GM13976 (cell line): Measurements from ENCODE around the gene KCNMA1.
"Not testable (repeated sequence)": the region's sequence is repeated elsewhere in the genome, so short reads cannot be mapped to it uniquely, and the experiment has no call there.

ENCODE experiments used
- DNase-seq: peaks from one replicate; pipeline ENCODE4 v3.0.0; 2012; ENCODE audit warnings: low spot score
- CTCF ChIP-seq: IDR thresholded peaks from 2 replicates; pipeline ENCODE4 v1.5.1; 2012; ENCODE audit warnings: borderline replicate concordance, mild to moderate bottlenecking; ENCODE audit not compliant: insufficient read depth; ENCODE audit errors: extremely low read depth, missing control alignments, control extremely low read depth
- in situ Hi-C: fragments of 300-500 bp; cut with MboI; formaldehyde crosslinking; loops from one replicate; pipeline ENCODE4 v1.12.0; 2022; ENCODE audit warnings: low sequenced_read_pairs, mixed read lengths, inconsistent platforms; ENCODE audit not compliant: unreplicated experiment

KCNMA1 gene

GRCh38 chr10:77575271-77576006 lies 62.2 kb downstream of the KCNMA1 start:
- in situ Hi-C loops = no loop called here
- no peak for TF ChIP-seq CTCF
- DNase-seq = no peak

DNA sequence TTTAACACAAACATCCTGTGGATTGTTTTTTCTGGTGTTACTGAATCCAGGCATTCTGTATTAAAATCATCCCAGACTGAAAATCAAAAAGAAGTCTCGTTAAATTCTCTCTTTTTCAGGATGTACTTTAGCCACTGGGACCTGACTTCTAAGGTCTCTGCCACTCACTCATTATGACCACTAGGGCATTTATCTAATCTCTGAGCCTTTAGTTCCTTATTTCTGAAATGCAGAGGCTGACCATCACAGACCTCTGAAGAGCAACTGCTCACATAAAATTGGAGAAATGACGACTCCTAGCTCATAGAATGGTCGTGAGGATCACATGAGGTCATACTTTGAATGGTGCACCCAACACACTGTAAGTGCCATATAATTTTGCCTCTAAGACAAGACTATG lies 63.2 kb downstream of the KCNMA1 start:
- no peak for DNase-seq
- in situ Hi-C loops = no loop called here

GRCh38 chr10:77572520-77572919 lies 65.1 kb downstream of the KCNMA1 start:
- DNase-seq, in situ Hi-C loops: not testable (repeated sequence)

More for the DNA sequence above, 63.2 kb downstream of the KCNMA1 start:
- TF ChIP-seq CTCF = no peak

DNA sequence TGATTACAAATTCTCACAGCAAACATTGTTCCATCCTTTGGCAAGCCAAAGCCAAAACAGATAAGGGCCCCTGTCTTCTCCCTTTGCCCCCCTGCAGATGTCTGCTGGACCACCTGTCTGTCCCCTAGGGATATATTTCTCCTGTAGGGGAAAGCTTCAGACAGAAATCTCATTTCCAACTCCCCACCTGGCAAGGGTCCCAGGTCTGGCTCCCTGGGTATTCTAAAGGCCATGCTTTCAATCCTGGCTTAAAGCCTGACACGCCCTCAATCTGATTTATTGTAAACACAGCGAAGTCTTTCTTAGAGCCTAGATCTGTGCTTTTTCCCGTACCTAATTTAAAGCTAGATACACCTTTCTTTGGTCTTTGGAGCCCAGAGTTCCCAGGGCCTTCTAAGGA lies 66.1 kb downstream of the KCNMA1 start:
- in situ Hi-C loops = no loop called here
- TF ChIP-seq CTCF = no peak
- DNase-seq = no peak

GRCh38 chr10:77566914-77567566 lies 70.6 kb downstream of the KCNMA1 start:
- no peak for DNase-seq
- in situ Hi-C loops = no loop called here
- TF ChIP-seq CTCF = no peak

DNA sequence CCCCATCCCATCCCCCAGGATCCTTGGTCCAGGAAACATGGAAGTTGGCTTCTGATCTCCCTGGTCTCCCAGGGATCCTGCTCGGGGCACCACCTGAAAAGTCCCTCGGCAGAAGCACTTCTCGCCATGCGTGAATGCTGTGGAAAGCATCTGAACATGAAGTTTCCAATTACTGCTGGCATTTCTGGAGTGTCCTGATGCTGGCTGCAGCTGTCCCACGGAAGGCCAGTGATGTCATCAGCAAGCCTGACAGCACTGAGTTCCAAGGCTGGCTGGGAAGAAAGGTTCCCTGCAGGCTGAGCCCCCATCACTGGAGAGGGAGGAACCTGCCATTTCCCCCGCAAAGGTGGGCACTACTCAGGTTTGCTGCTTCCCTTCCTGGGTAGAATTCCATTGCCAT lies 71.4 kb downstream of the KCNMA1 start:
- in situ Hi-C loops = no loop called here
- no peak for TF ChIP-seq CTCF
- no peak for DNase-seq

DNA sequence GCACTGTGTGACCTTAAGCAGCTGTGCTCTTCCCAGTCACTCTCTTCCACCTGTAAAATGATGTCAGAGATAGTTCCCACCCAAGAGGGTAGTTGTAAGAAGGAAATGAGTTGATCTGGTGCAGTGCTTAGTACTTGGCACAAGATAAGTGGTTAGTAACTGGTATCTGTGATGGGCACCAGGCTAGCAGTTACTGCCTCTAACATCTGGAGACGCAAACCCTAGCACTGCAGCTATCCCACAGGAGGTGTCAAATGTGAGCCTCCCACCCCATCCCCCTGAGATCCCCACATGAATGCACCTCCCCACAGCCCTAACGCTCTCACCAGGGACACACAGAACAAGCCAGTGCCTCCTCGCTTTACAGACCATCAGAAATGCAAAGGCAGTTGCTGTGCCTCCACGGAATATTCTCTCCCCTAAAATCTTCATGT lies 72.0 kb downstream of the KCNMA1 start:
- DNase-seq = no peak
- in situ Hi-C loops = no loop called here
- no peak for TF ChIP-seq CTCF
